Spleen (tissue), 11 donors: ENCODE data around the gene TYMP. TPM values are rescaled to one million over a fixed set of nuclear protein-coding genes. Genes with fewer than 3 reads are reported as not detected.
"Not testable (repeated sequence)": the region's sequence is repeated elsewhere in the genome, so short reads cannot be mapped to it uniquely, and the experiment has no call there.

ENCODE experiments used
- DNase-seq: peaks from one replicate; pipeline ENCODE4 v3.0.0-alpha.2; 2020
- H3K27ac ChIP-seq, 8 donors: fragments of 200-600 bp; sonication (generic) in 7 of 8; 1 replicate in 4 of 8; 2 replicates in 4 of 8; pipeline versions ENCODE4 v1.5.0 to v1.8.0; 2016 to 2021; ENCODE audit warnings: inconsistent platforms in 4 of 8, mild to moderate bottlenecking in 4 of 8, moderate library complexity in 1 of 8
- H3K27me3 ChIP-seq, 7 donors: fragments of 200-600 bp; sonication (generic) in 6 of 7; replicated peaks in 1 of 7; 1 replicate in 4 of 7; 2 replicates in 3 of 7; pipeline versions ENCODE4 v1.5.0 to v1.8.0; 2016 to 2021; ENCODE audit warnings: inconsistent platforms in 3 of 7, mild to moderate bottlenecking in 1 of 7
- H3K36me3 ChIP-seq, 6 donors: fragments of 200-600 bp; sonication (generic) in 5 of 6; 1 replicate in 4 of 6; 2 replicates in 2 of 6; pipeline versions ENCODE4 v1.5.0 to v1.8.0; 2016 to 2021; ENCODE audit warnings: inconsistent platforms in 2 of 6
- H3K4me1 ChIP-seq, 6 donors: fragments of 200-600 bp; sonication (generic) in 5 of 6; 1 replicate in 3 of 6; 2 replicates in 3 of 6; pipeline versions ENCODE4 v1.5.0 to v1.8.0; 2016 to 2021; ENCODE audit warnings: inconsistent platforms in 3 of 6
- H3K4me3 ChIP-seq, 8 donors: fragments of 200-600 bp; sonication (generic) in 7 of 8; 1 replicate in 4 of 8; 2 replicates in 4 of 8; pipeline versions ENCODE4 v1.5.0 to v1.8.0; 2016 to 2021; ENCODE audit warnings: inconsistent platforms in 4 of 8, mild to moderate bottlenecking in 4 of 8, moderate library complexity in 2 of 8
- H3K9me3 ChIP-seq, 8 donors: fragments of 200-600 bp; sonication (generic) in 7 of 8; 1 replicate in 4 of 8; 2 replicates in 4 of 8; pipeline versions ENCODE4 v1.5.0 to v1.8.0; 2016 to 2021; ENCODE audit warnings: inconsistent platforms in 4 of 8
- CTCF ChIP-seq, 11 experiments: fragments of 200-600 bp in 7 of 11; fragments of 450-650 bp in 4 of 11; sonication (generic) in 4 of 11; IDR thresholded peaks in 8 of 11; conservative IDR thresholded peaks in 3 of 11; 1 replicate in 7 of 11; 2 replicates in 4 of 11; pipeline versions ENCODE4 v1.4.0 to v1.8.0; 2016 to 2021; ENCODE audit warnings: antibody characterized with exemption in 11 of 11, inconsistent platforms in 4 of 11, mild to moderate bottlenecking in 1 of 11
- POLR2A ChIP-seq, 3 donors: fragments of 450-650 bp; IDR thresholded peaks; one replicate each; pipeline ENCODE4 v1.5.1; 2017; ENCODE audit warnings: antibody characterized with exemption in 3 of 3, mild to moderate bottlenecking in 1 of 3
- POLR2AphosphoS5 ChIP-seq, 3 donors: sonication (generic); formaldehyde crosslinking; IDR thresholded peaks; one replicate each; pipeline ENCODE4 v1.5.1; 2017; ENCODE audit warnings: antibody characterized with exemption in 3 of 3
- WGBS, 5 donors: extraction: QIAGEN DNeasy Blood & Tissue Kit in 3 of 5; methylation state at CpG; one replicate each; pipeline versions ENCODE4 v1.1.5 to v1.1.7; 2013 to 2018; 5-methylcytosine and 5-hydroxymethylcytosine counted together
- intact Hi-C: fragments of 100-400 bp; cut with DNase I; formaldehyde crosslinking; loops from one replicate; pipeline ENCODE4 v1.15.0; 2023; ENCODE audit warnings: low total_unique reads
- polyA plus RNA-seq, 3 donors: library from polyadenylated mRNA; stranded (reverse); fragments of 200-250 nt; gene quantifications; one replicate each; pipeline ENCODE4 v1.2.1, GENCODE V29; 2013
- total RNA-seq, 7 donors: library from RNA; depleted of rRNA in 3 of 7; stranded (reverse); fragments of >200 nt in 3 of 7; fragmentation: NEBNext Ultra II Directional in 4 of 7; extraction: Animal tissue kit (Norgen Biotek cat#: 25700) in 4 of 7; gene quantifications; one replicate each; pipeline versions ENCODE4 v1.1.0 to v1.2.1, GENCODE V29; 2016 to 2021
- donor health status: healthy with polysubstance abuse.
- donor health status: DM: no; HTN: no; CAD: no; lungs with moderate emphysema.
- donor health status: DM: no; HTN: no; CAD: no.
- donor health status: Bipolar disorder and iron deficiency.
- donor health status: healthy.
- donor health status: DM: no; HTN: no; CAD: no.
- donor health status: DM: yes; HTN: yes; CAD: no.

TYMP gene
- total and polyA plus RNA-seq, 10 donors: 73.7 to 284 (median 145) TPM

DNA sequence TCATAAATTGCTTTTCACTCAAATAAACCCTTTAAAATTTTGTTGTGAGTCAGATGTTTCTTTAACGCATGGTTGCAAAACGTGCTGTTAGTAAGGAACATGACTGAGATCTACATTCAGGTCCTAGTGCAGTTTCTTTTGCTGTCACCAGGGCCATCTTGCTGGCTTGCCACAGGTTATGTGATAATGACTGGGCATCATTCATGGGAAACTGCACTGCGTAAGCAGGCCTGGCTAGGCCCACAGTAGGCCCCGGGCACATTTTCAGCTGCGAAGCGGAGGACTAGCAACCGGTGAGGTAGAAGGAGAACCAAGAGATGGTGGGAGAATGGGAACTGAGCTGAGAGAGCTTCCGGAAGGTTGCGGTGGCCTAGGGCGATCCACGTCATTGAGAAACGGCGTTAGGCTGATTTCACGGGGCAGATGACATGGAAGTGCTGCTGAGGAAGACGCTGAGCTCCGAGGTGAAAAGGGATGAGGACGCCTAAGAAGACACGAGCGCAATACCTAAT is 12.7 kb upstream of the TYMP start:
- intact Hi-C loops: no loop called here
- peak; percentile 90 for DNase-seq
- Histone ChIP-seq H3K27me3 (peaks cover 0 to 17% (median 2%) of the 10 kb centered on the region in 7 donors), H3K36me3 (no peaks in the 10 kb centered on the region), H3K4me3 (peak overlapping the region in 1 of 8 donors; percentile 59), H3K27ac (peak overlapping the region; percentile 35 to 100 (median 98)), H3K9me3 (no peaks in the 10 kb centered on the region), H3K4me1 (peaks cover 37 to 99% (median 68%) of the 10 kb centered on the region in 6 donors)
- TF ChIP-seq POLR2AphosphoS5 (IDR thresholded peaks at IDR 0.05) (peak; percentile 62 to 89 (median 81)), POLR2A (IDR thresholded peaks at IDR 0.05) (peak in 1 of 3 donors; percentile 26), CTCF (IDR thresholded peaks at IDR 0.05 in 8 of 11, conservative IDR thresholded peaks at IDR 0.05 in 3 of 11) (peak in 6 of 11 experiments; percentile 20 to 64 (median 46))
- WGBS, 5 donors: 52 to 77% (median 62%) methylated on average over 19 of the region's 19 CpGs

DNA sequence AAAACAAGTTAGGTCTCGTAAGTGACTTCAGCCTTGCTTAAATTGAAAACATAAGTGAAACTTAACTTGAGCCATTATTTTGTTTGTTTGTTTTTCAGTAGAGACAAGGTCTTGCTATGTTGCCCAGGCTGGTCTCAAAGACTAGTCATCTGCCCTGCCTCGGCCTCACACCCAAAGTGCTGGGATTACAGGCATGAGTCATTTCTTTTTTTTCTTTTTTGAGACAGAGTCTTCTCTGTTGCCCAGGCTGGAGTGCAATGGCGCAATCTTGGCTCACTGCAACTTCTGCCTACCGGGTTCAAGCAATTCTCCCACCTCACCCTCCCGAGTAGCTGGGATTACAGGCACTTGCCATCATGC is 11.8 kb upstream of the TYMP start:
- intact Hi-C loops, H3K36me3 ChIP-seq, H3K27me3 ChIP-seq, H3K9me3 ChIP-seq: not testable (repeated sequence)
- TF ChIP-seq POLR2AphosphoS5 (IDR thresholded peaks at IDR 0.05): peak in 1 of 3 donors; percentile 70
- Histone ChIP-seq H3K4me1 (peaks cover 37 to 100% (median 68%) of the 10 kb centered on the region in 6 donors), H3K4me3 (peak overlapping the region in 1 of 8 donors; percentile 59), H3K27ac (peak overlapping the region; percentile 89 to 100 (median 98))
- DNase-seq: peak; percentile 84
- 40 to 60% (median 53%) methylated on average over 5 of the region's 5 CpGs for WGBS, 5 donors

- no peaks in the 10 kb centered on the region for H3K9me3 ChIP-seq
- H3K4me1 ChIP-seq: peaks cover 37 to 100% (median 64%) of the 10 kb centered on the region in 6 donors
- no peak for TF ChIP-seq POLR2A (IDR thresholded peaks at IDR 0.05)
- no peak for TF ChIP-seq CTCF (IDR thresholded peaks at IDR 0.05 in 8 of 11, conservative IDR thresholded peaks at IDR 0.05 in 3 of 11)
- TF ChIP-seq POLR2AphosphoS5 (IDR thresholded peaks at IDR 0.05): no peak
- H3K4me3 ChIP-seq: peak overlapping the region in 1 of 8 donors; percentile 59
- no peaks in the 10 kb centered on the region for H3K36me3 ChIP-seq
- 68 to 80% (median 71%) methylated on average over 10 of the region's 10 CpGs for WGBS, 5 donors
- peak overlapping the region; percentile 89 to 100 (median 98) for H3K27ac ChIP-seq
- intact Hi-C loops: no loop called here
- DNase-seq: peak; percentile 72
- no peaks in the 10 kb centered on the region for H3K27me3 ChIP-seq
Measured at GRCh38 chr22:50540381-50540780, 10.6 kb upstream of the TYMP start.

- intact Hi-C loops: no loop called here
- Histone ChIP-seq H3K27ac (peak overlapping the region; percentile 89 to 100 (median 98)), H3K27me3 (no peaks in the 10 kb centered on the region), H3K36me3 (no peaks in the 10 kb centered on the region), H3K9me3 (no peaks in the 10 kb centered on the region), H3K4me1 (peaks cover 30 to 100% (median 61%) of the 10 kb centered on the region in 6 donors), H3K4me3 (peak overlapping the region in 1 of 8 donors; percentile 59)
- DNase-seq: peak; percentile 64
- 80 to 89% (median 86%) methylated on average over 13 of the region's 13 CpGs for WGBS, 5 donors
- no peak for TF ChIP-seq POLR2A (IDR thresholded peaks at IDR 0.05)
- no peak for TF ChIP-seq POLR2AphosphoS5 (IDR thresholded peaks at IDR 0.05)
- TF ChIP-seq CTCF (IDR thresholded peaks at IDR 0.05 in 8 of 11, conservative IDR thresholded peaks at IDR 0.05 in 3 of 11): no peak
Measured at GRCh38 chr22:50537765-50538164, 8.0 kb upstream of the TYMP start.
